ENCODE results near the gene ZDHHC16.

Gene ZDHHC16

DNA sequence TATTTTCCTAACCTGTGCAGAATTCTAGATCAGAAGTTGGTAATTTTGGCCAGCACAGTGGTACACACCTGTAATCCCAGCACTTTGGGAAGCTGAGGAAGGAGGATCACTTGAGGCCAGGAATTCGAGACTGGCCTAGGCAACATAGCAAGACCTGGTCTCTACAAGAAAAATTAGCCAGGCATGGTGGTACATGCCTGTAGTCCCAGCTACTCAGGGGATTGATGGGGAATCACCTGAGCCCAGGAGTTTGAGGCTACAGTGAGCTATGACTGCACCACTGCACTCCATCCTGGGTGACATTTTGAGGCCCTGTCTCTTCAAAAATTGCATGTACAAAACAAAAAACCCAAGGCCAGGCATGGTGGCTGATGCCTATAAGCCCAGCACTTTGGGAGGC is 11.4 kb upstream of the ZDHHC16 start:
- TF ChIP-seq PAX5 (IDR thresholded peaks at IDR 0.05; ENCODE audit: insufficient read depth, low read length, severe bottlenecking) (no peak), POLR2A (IDR thresholded peaks at IDR 0.05; ENCODE audit: low read depth, low read length) (peak; percentile 45; the same call in 1 of the 2 replicates), POLR2AphosphoS5 (IDR thresholded peaks at IDR 0.05; ENCODE audit: low read depth, low read length) (0 out of 2 replicates have a peak, but pooled peaks have one; percentile 8)
- no peak for DNase-seq (ENCODE audit: insufficient read length, low spot score)
- FAIRE-seq, result no peak

DNA sequence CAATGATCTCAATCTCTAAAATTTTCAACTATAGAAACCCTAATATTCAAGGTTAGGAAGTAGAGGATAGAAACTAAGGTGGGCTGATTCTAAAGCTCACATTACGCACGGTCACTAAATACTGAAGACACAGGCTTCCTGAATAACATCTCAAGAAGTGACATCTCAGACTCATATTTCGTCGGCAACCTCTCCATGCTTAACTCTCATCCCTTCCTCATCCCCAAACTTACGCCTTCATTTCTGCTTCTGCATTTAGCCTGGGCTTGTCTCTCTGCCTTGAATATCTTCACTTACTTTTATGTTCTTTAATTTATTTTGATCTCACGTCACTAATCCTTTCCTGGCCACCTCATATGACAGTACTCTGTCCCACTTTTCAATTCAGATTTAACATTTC is 10.8 kb upstream of the ZDHHC16 start:
- no peak for DNase-seq (ENCODE audit: insufficient read length, low spot score)
- TF ChIP-seq POLR2A (IDR thresholded peaks at IDR 0.05; ENCODE audit: low read depth, low read length) (no peak), TAF1 (IDR thresholded peaks at IDR 0.05; ENCODE audit: low read depth, low read length) (no peak), POU2F2 (IDR thresholded peaks at IDR 0.05; ENCODE audit: low read depth, low read length) (no peak), PAX5 (IDR thresholded peaks at IDR 0.05; ENCODE audit: insufficient read depth, low read length, severe bottlenecking) (no peak), POLR2AphosphoS5 (IDR thresholded peaks at IDR 0.05; ENCODE audit: low read depth, low read length) (no peak), SPI1 (IDR thresholded peaks at IDR 0.05; ENCODE audit: low read depth, low read length) (no peak)
- FAIRE-seq, result no peak

DNA sequence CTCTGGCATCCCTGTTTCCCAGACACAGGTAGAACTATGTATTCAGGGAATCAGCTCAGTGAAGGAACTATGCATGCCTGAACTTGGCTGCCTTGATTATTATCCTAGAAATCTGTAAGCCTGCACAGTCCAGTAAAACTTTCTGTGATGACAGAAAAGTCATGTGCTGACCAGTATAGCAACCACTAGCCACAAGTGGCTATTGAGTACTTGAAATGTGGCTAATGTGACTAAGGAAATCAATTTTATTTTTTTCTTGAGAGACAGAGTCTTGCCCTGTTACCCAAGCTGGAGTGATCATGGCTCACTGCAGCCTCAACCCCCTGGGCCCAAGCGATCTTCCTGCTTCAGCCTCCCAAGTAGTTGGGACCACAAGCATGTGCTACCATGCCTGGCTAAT is 3.7 kb upstream of the ZDHHC16 start:
- no peak for FAIRE-seq
- DNase-seq (ENCODE audit: insufficient read length, low spot score), result no peak
- TF ChIP-seq TAF1 (IDR thresholded peaks at IDR 0.05; ENCODE audit: low read depth, low read length), result no peak
- TF ChIP-seq POU2F2 (IDR thresholded peaks at IDR 0.05; ENCODE audit: low read depth, low read length), result no peak

DNA sequence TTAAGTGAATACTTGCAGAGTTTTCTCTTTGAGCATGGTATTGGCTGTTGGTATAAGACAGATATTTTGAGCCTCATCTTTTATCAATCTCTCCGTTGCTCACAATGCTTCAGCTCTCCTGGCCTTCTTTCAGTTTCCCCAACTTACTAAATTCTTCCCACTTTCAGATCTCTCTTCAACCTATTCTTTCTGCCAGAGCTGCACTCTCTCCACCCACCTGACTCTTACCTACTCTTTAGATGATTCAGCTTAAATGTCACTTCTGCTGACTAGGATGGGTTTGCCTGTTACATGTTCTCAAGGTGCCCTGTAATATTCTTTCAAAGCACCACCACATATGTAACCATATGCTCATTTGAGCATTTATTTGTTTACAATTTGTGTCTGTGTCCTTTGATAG is 1.8 kb upstream of the ZDHHC16 start:
- FAIRE-seq (no peak), DNase-seq (ENCODE audit: insufficient read length, low spot score) (no peak)

DNA sequence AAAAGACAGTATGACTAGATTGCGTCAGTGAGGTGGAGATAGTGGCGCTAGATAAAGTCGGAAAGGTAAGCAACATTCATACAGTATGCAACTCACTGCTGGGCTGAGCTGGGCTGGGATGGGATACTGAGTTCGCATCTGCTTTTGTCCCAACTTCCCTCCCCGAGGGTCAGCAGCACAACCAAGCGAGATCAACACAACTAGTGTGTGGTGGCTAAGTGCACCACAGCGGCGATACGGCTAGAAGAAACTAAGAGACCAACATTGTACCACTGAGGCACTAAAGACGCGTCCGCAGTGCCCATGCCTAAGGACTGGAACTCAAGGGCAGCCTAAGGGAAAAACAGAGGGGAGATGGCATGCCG is 636 bp upstream of the ZDHHC16 start:
- DNase-seq (ENCODE audit: insufficient read length, low spot score) (no peak), FAIRE-seq (peak; percentile 71)

More for the DNA sequence above, 1.8 kb upstream of the ZDHHC16 start:
- TF ChIP-seq TAF1 (IDR thresholded peaks at IDR 0.05; ENCODE audit: low read depth, low read length), result no peak
- TF ChIP-seq PAX5 (IDR thresholded peaks at IDR 0.05; ENCODE audit: insufficient read depth, low read length, severe bottlenecking), result no peak
- TF ChIP-seq POLR2AphosphoS5 (IDR thresholded peaks at IDR 0.05; ENCODE audit: low read depth, low read length), result no peak
- TF ChIP-seq POLR2A (IDR thresholded peaks at IDR 0.05; ENCODE audit: low read depth, low read length), result no peak
- no peak for TF ChIP-seq SPI1 (IDR thresholded peaks at IDR 0.05; ENCODE audit: low read depth, low read length)
- TF ChIP-seq POU2F2 (IDR thresholded peaks at IDR 0.05; ENCODE audit: low read depth, low read length), result no peak

DNA sequence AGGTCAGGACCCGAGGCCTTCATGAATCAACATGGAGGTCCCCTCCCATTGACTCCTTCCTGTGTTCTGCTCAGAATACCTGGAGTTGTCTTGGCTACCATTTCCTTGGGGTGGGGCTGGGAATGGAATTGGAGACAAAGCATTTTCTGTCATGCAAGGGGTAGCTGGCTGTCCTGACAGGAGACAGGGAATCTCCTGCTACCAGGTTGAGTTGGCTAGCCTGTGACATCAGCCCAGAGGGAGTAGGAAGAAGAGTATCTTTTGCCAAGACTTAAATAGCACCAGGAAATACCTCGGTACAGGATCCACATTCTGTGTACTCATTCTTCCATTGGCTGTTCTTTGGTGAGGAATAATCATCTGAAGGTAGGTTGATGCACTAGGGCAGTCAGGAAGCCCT is 4.9 kb downstream of the ZDHHC16 start:
- FAIRE-seq, result no peak
- DNase-seq (ENCODE audit: insufficient read length, low spot score), result no peak
- TF ChIP-seq POLR2A (IDR thresholded peaks at IDR 0.05; ENCODE audit: low read depth, low read length) (no peak), PAX5 (IDR thresholded peaks at IDR 0.05; ENCODE audit: insufficient read depth, low read length, severe bottlenecking) (no peak), POU2F2 (IDR thresholded peaks at IDR 0.05; ENCODE audit: low read depth, low read length) (no peak), POLR2AphosphoS5 (IDR thresholded peaks at IDR 0.05; ENCODE audit: low read depth, low read length) (no peak)

More for the DNA sequence above, 636 bp upstream of the ZDHHC16 start:
- TF ChIP-seq POU2F2 (IDR thresholded peaks at IDR 0.05; ENCODE audit: low read depth, low read length) (no peak), POLR2AphosphoS5 (IDR thresholded peaks at IDR 0.05; ENCODE audit: low read depth, low read length) (no peak), POLR2A (IDR thresholded peaks at IDR 0.05; ENCODE audit: low read depth, low read length) (no peak), PAX5 (IDR thresholded peaks at IDR 0.05; ENCODE audit: insufficient read depth, low read length, severe bottlenecking) (no peak), TAF1 (IDR thresholded peaks at IDR 0.05; ENCODE audit: low read depth, low read length) (no peak), SPI1 (IDR thresholded peaks at IDR 0.05; ENCODE audit: low read depth, low read length) (no peak)

DNA sequence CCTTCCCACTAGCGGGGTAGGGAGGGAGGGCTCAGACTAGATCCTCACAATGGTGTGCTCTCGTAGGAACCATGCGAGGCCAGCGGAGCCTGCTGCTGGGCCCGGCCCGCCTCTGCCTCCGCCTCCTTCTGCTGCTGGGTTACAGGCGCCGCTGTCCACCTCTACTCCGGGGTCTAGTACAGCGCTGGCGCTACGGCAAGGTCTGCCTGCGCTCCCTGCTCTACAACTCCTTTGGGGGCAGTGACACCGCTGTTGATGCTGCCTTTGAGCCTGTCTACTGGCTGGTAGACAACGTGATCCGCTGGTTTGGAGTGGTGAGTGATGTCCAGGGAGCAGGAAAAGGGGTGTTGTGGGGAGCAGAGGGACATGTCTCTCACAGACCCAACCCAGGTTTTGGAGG is 5.6 kb downstream of the ZDHHC16 start:
- TF ChIP-seq POU2F2 (IDR thresholded peaks at IDR 0.05; ENCODE audit: low read depth, low read length) (no peak), TAF1 (IDR thresholded peaks at IDR 0.05; ENCODE audit: low read depth, low read length) (no peak), POLR2A (IDR thresholded peaks at IDR 0.05; ENCODE audit: low read depth, low read length) (no peak), PAX5 (IDR thresholded peaks at IDR 0.05; ENCODE audit: insufficient read depth, low read length, severe bottlenecking) (no peak), SPI1 (IDR thresholded peaks at IDR 0.05; ENCODE audit: low read depth, low read length) (no peak), POLR2AphosphoS5 (IDR thresholded peaks at IDR 0.05; ENCODE audit: low read depth, low read length) (no peak)
- no peak for FAIRE-seq
- DNase-seq (ENCODE audit: insufficient read length, low spot score), result no peak

DNA sequence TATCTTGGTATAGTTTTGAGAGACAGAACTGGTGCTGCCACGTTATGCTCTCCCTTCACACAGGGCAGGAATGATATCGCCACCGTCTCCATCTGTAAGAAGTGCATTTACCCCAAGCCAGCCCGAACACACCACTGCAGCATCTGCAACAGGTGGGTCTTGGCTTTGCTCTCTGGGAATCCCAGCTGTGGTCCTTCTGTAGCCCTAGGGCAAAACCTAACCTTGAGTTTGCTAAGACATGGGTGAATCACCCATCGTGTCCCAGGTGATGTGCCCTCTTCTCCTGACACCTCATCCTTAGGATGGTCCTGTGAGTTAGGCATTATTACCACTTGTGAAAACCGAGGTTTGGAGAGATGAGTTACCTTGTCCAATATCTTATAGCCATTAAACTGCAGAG is 6.4 kb downstream of the ZDHHC16 start:
- no peak for TF ChIP-seq SPI1 (IDR thresholded peaks at IDR 0.05; ENCODE audit: low read depth, low read length)
- no peak; the same call in 1 of the 2 replicates for TF ChIP-seq POLR2AphosphoS5 (IDR thresholded peaks at IDR 0.05; ENCODE audit: low read depth, low read length)
- TF ChIP-seq TAF1 (IDR thresholded peaks at IDR 0.05; ENCODE audit: low read depth, low read length), result no peak
- no peak for TF ChIP-seq PAX5 (IDR thresholded peaks at IDR 0.05; ENCODE audit: insufficient read depth, low read length, severe bottlenecking)
- no peak for TF ChIP-seq POLR2A (IDR thresholded peaks at IDR 0.05; ENCODE audit: low read depth, low read length)
- TF ChIP-seq POU2F2 (IDR thresholded peaks at IDR 0.05; ENCODE audit: low read depth, low read length), result no peak
- FAIRE-seq, result no peak
- DNase-seq (ENCODE audit: insufficient read length, low spot score), result no peak

DNA sequence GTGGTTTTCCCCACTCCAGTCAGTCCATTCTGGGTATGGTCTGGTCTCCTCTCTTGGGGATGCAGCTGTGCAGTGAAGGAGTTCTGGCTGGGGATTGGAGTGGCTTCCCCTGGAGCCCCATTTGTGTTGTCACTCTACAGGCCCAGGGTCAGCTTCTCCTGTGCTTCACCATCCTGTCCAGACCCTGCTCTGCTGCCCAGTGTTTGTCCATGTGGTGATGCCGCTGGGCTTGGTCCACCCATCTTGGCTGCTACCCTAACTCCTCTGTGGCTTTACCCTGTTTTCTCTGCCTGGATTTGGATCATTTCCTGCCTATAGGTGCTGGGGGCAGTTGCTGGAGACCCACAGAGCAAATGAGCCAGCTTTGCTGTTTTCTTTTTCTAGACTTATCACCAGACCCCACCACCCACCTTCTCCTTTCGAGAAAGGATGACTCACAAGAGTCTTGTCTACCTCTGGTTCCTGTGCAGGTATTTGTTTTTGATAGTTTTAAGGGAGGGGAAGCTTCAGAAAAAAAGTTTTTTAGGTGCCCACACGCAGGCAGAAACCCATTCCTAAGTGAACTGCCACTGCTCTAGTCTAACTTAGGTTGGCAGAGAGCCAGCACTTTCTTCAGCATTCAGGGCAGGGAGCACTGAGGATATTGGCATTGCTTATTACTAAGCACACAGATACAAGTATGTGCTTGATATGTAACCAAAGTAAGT is 8.5 kb downstream of the ZDHHC16 start:
- DNase-seq (ENCODE audit: insufficient read length, low spot score) (no peak), FAIRE-seq (no peak)
- TF ChIP-seq PAX5 (IDR thresholded peaks at IDR 0.05; ENCODE audit: insufficient read depth, low read length, severe bottlenecking), result no peak
- no peak for TF ChIP-seq POLR2A (IDR thresholded peaks at IDR 0.05; ENCODE audit: low read depth, low read length)
- TF ChIP-seq POLR2AphosphoS5 (IDR thresholded peaks at IDR 0.05; ENCODE audit: low read depth, low read length), result no peak; the same call in 1 of the 2 replicates
- TF ChIP-seq SPI1 (IDR thresholded peaks at IDR 0.05; ENCODE audit: low read depth, low read length), result no peak
- TF ChIP-seq TAF1 (IDR thresholded peaks at IDR 0.05; ENCODE audit: low read depth, low read length), result no peak
- TF ChIP-seq POU2F2 (IDR thresholded peaks at IDR 0.05; ENCODE audit: low read depth, low read length), result no peak

DNA sequence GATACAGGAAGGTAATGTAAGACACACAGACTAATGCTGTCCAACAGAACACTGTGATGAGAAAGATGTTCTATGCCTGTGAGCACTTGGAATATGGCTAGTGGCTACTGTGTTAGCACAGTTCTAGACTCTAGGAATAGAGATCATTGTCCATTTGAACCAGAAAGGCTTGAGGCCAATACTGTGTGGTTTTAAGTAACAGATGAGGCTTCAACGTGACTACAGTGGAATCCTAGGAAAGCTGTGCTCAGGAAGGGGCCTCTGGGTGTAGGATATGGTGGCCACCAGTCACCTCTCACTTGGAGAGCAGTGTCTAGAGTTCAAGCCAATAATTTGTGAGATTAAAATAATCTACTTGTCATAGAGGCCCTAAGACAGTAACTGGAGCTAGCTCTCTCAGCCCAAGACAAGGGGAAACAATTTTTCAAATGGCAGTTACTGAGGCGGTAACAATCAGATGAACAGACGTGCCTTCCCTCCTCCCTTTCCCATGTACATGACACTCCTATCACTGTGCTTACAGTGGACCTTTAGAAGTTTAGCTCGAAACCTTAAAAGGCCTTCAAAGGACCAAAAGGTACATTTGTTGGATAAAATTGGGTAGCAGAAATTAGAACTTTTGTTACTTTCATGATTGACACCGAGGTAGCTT is 10.2 kb downstream of the ZDHHC16 start:
- no peak for TF ChIP-seq PAX5 (IDR thresholded peaks at IDR 0.05; ENCODE audit: insufficient read depth, low read length, severe bottlenecking)
- TF ChIP-seq TAF1 (IDR thresholded peaks at IDR 0.05; ENCODE audit: low read depth, low read length), result no peak
- TF ChIP-seq POLR2A (IDR thresholded peaks at IDR 0.05; ENCODE audit: low read depth, low read length), result no peak
- no peak for TF ChIP-seq SPI1 (IDR thresholded peaks at IDR 0.05; ENCODE audit: low read depth, low read length)
- TF ChIP-seq POLR2AphosphoS5 (IDR thresholded peaks at IDR 0.05; ENCODE audit: low read depth, low read length), result no peak
- TF ChIP-seq POU2F2 (IDR thresholded peaks at IDR 0.05; ENCODE audit: low read depth, low read length), result no peak
- FAIRE-seq (no peak), DNase-seq (ENCODE audit: insufficient read length, low spot score) (no peak)
